NCI-H2171 (cell line): Measurements from ENCODE around the gene RBM43.
"Not testable (repeated sequence)": the region's sequence is repeated elsewhere in the genome, so short reads cannot be mapped to it uniquely, and the experiment has no call there.

Source experiments
- DNase-seq: peaks from one replicate; lab custom pipeline; 2025; lab: John Stamatoyannopoulos, UW

The RBM43 gene

DNA sequence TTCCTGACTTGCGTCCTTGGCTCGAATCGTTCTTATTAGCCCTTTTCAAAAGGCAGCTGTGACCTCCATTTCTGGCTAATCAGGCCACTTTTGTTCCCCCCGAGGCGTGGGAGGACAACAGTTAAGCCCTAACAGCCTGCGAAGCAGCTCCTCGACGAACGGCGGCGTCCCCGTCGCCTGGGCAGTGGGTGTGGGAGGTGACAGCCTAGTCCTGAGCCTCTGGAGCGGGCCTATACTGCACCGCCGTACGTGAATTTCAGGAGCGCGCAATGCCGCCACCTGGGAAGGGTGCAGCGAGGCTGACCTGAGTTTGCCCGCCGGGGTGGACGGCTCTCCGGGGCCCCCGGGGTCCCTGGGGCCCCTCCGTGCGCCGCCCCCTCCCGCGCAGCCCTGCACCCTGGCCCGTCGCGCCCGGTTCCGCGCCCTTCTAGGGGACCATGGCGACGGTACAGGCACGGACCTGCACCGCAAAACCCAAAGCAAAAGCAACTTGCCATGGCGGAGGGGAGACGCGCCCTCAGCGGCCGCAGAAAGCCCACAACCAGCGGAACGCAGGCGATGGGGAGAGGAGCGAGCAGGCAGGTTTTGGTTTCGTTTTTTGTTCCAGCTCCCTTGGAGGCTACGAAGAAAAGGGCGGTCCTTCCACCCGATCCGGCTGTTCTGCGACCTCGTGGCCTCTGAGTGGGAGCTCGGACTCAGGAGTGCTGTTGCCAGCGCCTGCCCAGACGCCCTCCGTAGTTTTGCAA lies at the start of gene RBM43:
Gene RBM43, minus strand, starts transcription at position 633 of the 746 bp plus-strand sequence. Its CDS starts 136 bp downstream, at position 497.
- peak; percentile 42 for DNase-seq

DNA sequence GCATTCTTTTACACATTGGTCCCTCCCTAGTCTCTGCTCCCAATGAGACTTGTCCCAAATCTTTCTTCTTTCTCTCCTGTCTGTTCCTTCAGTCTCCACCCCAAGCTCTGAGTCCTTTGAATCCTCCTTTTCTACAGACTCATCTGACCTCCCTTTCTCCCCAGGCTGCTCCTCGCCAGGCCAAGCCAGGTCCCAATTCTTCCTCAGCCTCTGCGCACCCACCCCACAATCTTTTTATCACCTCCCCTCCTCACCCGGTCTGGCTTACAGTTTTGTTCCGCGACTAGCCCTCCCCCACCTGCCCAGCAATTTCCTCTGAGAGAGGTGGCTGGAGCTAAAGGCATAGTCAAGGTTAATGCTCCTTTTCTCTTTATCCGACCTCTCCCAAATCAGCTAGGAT lies 48.6 kb upstream of the RBM43 start:
- DNase-seq: not testable (repeated sequence)

DNA sequence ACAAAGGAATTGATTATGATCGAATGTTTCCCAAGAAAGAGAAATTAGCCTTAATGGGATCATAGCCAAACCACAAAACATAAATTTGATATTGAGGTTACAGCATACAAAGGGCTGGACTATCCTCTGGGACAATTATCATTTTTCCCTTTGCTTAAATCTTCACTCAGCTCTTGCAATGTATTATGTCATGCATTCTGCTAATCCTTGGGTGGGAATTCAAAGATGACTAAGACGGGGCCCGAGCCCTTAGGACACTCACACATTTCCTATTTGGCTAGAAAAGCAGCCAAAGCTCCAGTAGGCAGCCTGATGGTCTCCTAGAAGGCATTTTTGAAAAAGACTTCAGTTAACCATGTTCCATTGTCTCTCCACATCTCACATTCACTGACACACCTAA lies 45.0 kb upstream of the RBM43 start:
- DNase-seq: no peak

DNA sequence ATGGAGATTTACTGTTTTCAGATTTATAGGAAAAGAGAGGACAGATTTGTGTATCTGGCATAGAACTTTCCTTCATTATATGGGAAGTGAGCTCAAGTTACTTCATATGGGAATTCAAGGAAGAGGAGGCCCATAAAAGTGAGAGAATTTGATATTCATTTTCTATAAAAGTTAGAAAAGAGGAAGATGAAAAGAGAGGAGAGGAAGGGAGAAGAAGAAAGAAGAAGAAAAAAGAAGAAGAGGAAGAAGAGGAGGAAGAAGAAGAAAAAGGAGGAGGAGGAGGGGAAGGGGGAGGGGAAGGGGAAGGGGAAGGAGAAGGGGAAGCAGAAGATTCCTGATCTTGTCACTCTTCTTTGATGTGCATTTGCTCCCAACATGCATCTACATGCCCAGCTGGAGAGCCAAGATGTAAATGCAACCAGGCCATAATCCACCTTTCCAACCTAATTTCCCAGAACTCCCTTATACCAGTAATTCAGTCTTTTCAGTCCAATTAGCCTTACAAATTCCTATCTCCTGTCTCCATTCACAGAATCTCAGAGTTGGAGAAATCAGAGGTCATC lies 43.5 kb upstream of the RBM43 start:
- no peak for DNase-seq

DNA sequence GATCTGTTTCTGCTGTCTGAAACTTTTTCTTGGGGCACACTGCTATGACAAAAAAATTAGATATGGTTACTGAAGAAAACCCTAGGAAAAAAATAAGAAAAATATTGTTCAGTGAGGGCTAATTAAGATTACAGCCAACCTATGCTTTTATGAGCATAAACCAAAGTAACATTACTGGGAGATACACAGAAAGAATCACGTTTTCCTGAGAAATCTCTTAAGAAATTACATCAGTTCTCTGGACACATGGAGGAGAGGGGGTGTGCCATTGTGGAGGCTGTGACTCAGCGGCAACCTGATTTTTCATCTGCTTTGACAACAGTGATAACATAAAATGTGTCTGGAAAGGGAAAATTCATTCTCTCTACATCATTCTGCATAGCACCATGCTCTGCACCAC lies 41.2 kb upstream of the RBM43 start:
- no peak for DNase-seq

DNA sequence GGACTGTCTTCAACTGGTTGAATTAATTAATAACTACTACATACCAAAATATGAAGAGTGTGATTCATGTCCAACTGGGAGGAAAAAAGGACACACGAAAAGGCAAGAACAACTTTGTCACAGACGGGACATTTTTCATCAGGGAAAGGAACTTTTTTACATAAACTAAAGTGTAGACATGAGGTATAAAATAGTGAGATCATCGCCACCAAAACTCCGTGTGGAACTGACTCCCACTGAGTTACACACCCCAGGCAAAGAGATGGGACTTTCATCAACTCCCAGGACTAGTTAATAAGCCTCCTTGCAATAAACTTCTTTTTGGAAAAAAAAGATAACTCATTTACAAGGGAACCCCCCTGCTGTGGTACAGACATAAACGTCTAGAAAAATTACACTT lies 40.7 kb upstream of the RBM43 start:
- no peak for DNase-seq

DNA sequence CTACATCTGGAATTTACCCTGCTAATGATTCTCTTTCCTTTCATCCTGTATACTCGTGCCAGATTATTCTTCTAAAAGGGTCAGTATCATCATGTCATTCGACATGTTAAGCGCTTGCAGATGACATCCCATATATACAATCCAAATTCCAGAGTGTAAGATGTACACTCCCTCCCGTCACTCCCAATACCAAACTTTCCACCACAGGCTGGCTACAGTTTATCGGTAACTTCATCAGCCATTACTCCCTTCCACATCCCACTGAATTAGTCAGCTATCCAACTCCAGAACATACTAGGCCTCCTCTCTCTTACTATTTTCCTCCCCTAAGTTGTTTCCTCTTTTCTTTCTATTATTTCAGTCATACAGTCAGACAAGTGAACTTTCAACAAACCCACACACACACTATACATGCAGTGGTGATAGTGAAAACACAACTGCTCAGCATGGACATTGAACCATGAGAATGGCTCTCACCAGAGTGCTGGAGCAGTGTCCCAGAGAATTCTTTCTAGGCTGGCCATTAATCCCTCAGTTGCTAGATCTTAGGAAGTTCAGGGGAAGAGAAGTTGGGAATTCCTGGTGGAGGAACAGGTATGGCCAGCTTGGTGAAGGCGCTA lies 38.4 kb upstream of the RBM43 start:
- DNase-seq: no peak

DNA sequence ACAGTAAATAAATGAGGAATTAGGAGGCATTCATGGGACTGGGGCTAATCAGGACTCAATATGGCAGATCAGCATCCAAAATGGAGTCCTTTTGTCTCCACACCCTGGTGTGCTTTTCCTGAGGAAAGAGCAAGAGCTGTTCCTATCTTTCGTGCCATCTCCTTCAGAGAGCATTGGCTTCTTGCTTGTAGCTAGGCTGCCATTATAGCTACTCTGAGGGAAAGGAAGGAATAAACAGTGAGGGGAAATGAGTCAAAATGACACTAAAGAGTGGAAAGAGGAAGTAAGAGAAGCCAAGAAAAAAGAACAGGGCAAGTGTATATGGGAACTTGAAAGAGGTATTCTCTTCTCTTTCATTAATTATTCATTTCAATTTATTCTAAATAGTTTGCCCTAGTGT lies 36.2 kb upstream of the RBM43 start:
- DNase-seq: no peak

DNA sequence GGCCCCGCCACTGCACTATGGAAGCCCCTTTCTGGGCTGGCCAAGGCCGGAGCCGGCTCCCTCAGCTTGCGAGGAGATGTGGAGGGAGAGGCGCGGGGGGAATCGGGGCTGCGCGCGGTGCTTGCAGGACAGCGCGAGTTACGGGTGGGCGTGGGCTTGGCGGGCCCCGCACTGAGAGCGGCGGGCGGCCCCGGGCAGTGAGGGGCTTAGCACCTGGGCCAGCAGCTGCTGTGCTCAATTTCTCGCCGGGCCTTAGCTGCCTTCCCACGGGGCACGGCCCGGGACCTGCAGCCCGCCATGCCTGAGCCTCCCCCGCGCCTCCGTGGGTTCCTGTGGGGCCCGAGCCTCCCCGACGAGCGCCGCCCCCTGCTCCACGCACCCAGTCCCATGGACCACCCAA lies 34.3 kb upstream of the RBM43 start:
- DNase-seq: not testable (repeated sequence)

DNA sequence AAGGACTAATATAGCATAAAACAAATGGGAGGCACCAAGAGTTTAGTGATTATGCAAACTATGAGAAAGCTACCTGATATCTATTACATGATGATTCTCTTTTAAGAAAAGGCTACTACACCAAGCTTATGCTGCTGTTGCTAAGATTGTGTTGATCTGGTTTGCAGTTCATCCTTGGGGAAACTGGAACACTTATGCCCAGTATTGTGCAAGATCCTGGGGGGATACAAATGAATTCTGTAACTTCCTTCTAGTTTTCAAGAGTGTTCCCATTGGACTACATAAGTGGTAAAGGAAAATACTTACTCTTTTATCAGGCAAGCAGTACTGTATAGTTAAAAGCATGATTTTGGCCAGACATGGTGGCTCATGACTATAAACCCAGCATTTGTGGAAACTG lies 30.9 kb upstream of the RBM43 start:
- no peak for DNase-seq

DNA sequence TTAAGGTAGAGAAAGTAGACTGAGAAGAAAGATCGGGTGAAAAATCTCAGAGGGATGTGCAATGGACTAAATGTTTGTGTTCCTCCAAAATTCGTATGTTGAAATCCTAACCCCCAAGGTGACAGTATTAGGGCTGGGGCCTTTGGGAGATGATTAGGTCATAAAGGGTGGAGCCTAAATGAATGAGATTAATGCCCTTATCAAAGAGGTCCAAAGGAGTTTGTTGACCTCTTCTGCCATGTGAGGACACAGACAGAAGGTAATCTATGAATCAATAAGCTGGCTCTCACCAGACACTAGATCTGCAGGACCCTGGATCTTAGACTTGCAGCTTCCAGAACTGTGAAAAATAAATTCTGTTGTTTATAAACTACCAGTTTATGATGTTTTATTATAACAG lies 30.5 kb upstream of the RBM43 start:
- DNase-seq: no peak

DNA sequence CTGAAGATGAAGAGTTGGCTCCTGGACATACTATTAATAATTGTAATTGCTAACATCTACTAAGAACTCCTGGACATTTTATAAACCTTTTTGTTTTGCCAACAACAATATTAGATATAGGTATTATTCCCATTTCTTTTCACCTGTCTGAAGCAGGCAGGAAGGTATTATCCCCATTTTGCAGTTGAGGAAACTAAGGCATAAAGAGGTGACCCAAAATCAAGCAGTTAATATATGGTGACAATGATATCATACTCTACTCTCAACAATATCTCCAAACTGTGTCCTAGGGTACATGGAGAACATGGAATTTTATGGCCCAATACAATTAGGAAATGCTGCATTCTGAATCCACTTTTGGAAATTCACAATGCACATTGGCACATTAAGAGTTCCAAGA lies 29.6 kb upstream of the RBM43 start:
- no peak for DNase-seq

DNA sequence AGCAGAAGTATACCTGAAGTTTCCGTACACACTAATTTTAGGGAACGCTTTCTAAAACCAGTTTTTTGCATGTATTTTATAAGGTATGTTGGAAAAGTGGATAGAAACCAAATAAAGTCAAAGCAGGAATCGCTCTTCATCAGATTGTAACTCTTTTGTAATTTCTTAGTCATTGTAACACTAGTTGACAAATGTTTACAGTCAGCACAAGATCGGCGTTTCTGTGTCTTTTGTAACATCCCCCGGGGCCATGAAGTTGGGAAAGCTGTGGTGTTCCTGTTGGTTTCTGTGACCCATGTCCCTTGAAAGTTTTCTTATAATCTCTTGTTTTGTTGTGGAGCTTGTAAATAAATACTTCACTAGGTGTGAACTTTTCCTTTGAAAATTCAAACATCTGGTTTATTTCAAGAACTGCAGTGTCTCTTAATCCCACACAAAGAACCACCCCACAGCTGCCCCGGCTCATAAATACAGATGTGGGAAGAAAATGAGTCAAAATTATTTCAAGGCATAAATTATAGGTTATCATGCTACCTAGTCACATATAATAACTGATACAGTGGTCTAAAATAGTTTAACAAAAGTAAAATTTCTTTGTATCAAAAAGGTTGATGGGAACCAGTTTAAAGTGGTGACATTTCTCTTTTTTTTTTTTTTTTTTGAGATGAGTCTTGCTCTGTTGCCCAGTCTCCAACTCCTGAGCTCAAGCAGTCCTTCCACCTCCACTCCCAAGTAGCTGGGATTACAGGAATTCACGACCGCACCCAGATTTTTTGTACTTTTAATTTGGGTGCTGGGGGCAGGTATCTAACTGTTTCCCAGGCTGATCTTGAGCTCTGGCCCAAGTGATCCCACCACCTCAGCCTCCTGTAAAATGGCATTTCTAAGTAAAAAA lies 28.6 kb upstream of the RBM43 start:
- no peak for DNase-seq

DNA sequence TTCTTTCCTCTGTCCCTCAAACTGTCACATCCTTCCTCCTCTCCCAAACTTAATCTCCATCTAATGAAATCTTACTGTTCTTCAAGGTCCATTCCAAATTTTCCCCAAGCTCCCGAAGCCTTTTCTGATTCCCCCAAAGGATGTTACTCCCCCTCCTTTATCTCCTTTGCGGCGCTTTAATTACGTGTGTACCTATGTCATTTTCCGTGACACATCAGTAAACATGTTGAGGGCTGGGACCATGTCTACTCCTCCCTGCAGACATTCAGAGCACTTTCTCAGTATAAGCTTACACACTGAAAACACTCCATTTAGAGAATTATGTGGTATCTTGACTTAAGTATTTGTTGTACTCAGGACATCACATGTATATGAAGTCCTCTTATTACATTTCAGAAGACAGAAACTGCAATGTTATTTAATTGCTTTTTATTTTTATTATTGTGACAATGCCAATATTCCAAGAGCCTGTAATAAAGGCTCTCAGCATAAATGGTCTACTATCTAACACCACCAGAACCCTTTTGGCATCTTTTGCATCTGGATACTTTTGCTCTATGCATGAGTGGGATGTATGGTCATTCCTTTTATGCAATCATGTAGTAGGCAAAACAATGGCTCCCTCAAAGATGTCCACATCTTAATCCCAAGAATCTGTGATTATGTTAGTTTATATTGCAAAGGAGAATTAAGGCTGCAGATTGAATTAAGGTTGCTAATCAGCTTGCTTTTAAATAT lies 26.0 kb upstream of the RBM43 start:
- no peak for DNase-seq

DNA sequence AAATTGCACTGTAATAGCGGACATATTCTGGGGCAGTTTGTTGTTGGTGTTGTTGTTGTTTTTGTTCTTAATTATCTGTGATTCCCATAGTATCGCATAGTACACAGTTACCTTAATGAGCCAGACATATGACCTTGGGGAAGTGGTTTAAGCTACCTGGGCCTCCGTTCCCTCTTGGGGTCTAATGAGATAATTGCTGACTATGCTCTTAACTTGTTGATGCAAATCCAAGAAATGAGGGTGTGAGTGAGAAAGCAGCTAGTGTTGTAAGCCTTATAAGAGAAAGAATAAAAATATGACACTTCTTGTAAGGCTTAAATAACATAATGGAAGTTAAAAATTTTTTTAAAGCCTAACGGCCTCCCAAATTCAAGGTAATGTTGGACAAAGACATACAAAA lies 20.7 kb upstream of the RBM43 start:
- DNase-seq: no peak

DNA sequence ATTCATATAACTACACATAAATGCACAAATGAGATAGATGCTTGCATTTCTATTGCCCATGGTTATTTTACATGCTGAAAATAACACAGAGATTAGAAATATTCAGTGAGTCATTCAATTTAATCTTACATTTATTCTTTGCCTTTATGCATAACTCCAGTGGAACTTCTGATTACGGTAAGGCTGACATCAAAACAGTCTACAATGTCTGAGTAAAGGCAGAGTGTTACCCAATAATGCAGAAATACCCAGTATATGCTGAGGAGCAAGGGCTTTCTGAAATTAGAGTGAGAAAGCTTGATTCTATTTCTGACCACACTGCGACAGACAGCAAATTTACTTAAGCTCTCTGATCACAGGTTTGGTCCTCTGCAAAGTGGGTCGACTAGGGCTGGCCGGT lies 18.6 kb upstream of the RBM43 start:
- no peak for DNase-seq

DNA sequence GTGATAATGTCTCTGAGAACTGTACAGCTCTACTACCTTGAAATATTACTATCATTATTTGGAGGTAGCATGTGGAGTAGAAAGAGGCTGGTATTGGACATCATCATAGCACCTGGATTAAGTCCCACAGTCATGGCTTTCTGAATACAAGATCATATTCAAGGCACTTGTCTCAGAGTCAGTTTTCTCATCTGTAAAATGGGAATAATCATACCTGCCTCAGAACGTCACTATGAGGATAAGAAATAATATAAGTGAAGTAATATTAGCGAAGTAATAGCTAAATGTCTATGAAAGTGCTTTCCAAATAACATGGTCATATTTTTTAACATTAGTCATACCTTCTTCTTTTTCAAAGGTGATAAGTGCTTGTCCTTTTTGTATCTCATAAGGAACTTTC lies 16.8 kb upstream of the RBM43 start:
- no peak for DNase-seq

DNA sequence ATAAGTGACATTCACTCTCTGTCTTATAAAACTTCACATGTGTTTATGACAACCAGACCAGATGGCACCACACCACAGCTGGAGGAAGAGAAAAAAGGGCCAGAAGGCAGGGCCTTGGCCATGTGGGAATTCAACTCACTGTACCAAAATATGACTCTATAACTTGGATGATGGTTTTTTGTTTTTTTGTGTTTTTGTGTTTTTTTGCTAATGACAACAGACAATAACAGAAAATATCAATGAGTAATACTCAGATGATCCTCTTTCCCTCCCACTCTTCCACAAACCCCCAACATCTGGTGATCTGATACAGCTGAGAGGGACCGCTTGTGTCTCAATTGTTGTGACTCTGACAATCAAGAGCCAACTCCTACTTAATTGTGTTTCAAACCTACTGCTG lies 15.4 kb upstream of the RBM43 start:
- DNase-seq: peak; percentile 68

DNA sequence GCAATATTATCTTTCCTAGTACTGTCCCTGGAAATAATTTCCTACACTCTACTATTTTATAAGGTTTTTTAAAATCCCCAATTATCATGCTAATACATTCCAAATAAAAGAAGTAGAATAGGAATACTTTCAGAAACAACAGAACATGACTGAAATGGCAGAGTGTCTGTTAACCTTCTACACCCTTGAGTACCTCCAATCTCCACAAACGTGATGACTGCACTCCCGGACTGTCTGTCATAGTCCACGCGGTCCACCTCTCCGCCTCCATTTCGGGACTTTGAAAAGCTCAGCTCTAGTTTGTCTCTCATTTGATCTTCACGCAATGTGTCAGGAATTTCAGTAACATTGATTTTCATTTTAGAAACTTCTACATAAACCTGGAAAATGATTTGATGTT lies 13.6 kb upstream of the RBM43 start:
- no peak for DNase-seq

DNA sequence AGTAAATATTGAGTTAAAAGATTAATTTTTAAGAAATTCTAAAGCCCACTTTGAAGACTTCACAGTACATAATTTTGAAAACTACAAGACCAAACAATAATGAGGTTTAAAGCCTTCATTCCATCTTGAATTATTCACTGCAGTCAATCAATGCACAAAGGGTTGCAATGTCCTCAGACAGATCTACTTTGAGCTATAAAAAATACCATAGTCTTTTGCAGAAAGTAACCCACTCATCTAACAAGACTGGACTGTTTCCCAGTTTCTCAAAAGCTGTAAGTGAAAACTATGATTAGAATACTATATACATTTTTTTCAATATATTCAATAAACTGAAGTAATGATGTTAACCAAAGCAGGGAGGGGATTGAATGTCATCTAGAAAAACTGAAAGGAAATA lies 10.2 kb upstream of the RBM43 start:
- no peak for DNase-seq

DNA sequence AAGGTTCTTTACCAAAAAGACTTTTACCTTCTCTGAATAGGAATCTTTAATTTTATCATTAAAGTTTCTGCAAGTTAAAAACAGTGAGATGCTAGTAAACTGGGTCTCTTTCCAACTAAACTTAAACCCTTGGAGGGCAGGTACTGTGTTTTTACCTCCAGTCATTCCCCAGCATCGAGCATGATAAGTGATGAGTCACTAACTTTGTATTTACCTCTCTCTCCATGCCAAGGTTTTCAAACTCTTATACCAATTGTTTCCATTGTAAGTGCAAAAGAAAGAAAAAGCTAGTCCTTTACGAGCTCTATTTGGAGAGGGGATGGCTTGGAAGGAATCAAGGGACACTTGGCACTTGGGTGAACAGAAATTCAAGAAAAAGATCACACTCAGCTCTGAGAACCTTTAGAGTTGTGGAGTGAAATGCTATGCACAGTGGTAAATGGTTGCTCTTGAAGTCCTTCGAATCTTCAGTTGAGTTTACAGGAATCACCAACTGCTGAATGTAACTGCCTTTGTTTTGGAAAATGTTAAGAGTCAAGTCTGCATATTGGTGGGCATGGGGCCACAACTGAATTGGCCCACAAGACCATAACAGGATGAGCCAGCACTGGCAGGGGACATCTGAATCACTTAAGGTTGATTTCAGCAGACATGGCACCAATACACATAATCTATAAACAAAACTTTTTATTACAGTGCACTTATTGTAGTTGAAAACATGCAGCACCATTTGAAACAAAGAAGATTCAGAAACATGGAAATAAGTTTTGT lies 8.3 kb upstream of the RBM43 start:
- no peak for DNase-seq
